Stimulated activated CD4-positive, alpha-beta T cell treated with anti-CD3 and anti-CD28 coated beads, Interleukin-2, amount 100 ng/mL, for 24 hours (primary cell): ENCODE results near the gene PPP1CA.
A peak's percentile ranks its signal among the peaks of the same experiment; 100 is the strongest.

Experiments
- DNase-seq, 2 donors: peaks; one replicate each; pipeline ENCODE4 v3.0.0-alpha.2; 2020

PPP1CA gene

DNA sequence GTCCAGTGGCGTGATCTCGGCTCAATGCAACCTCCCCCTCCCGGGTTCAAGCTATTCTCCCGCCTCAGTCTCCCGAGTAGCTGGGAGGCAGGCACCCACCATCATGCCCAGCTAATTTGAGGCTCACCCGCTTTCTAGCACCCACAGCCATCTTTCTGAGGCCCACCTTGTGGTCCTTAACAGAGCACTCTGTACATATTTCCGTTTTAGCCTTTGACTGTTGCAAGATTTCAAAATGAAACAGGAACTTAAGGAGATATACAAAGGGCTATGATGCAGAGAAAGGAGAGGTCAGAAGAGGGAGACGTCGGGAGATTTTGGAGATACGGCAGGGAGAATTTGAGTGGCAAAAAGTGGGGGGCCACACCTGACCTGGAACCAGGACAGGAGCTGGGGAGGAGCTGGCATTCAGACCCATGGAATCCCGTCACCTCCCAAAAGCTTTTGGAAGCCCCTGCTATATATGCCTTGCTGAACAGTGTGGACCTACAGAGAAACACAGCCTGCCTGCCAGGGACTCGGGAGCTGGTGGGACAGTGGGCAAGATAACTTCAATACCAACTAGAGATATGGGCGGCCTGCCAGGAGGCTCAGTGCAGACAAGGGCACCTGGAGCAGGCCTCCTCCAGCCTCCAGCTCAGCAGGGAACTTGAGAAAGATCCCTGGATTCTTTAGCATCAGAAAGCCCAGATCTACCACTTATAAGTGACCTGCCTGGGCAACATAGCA lies 20.2 kb downstream of the PPP1CA start:
- DNase-seq, result no peak

DNA sequence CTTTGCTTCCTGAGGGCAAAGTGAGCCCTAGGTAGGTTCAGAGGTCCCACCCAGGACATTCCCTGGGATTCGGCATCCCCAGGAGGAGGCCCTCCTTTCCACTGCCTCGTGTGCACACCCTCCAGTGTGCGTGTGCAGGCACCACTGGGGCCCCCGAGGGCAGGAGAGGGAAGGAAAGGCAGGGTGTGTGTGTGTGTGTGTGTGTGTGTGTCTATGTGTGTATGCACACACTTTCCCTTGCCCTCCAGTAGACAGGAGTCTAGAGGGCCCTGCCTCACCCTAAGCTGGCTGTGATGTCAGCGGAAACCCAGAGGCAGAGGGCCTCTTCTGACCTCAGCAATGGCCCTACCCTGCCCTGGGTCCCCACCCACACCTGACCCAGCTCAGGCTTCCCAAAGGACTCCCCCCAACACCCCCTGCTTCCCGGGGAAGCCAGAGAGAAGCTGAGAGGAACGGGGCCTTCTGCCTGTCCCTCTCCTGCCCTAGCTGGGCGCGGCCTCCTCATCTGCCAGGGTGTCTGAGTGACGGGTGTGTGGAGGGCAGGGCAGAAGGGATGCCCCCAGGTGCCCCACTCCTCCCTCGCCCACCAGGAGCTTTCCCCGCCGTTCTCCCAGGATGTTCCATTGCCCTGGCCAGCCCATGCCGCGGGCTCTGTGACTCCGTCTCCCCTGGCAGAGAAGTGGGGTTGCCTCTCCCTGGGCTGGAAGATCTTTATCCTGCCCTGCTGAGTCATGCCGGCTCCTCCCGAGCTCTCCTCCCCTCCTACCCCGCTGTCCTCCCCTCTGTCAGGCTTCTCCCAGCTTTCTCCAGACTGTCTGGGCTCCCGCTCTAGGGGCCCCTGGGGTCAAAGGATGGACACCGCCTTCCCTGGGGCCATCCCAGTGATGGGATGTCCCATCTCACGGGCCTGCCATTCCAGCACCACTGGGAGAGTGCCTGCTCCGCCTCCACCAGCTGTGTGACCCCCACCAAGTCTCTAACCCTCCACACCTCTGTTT lies 22.3 kb downstream of the PPP1CA start:
- no peak for DNase-seq

DNA sequence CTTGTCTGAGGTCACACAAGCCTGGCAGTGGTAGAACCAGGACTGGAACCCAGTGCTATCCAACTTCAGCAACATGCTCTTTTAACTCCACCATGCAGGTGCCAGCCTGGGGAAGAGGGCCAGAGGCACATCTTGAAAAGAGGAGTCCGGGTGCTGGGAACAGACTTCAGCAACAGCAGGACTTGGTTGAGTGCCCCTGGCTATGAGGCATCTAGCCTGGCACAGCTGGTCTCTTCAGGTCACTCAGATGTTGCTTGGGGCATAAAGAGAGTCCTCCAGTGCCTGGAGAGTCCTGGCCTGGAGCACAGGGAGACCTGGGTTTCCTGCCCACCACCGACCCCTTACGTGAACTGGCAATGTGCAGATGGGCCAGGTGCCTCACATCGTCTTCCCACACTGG lies 23.1 kb downstream of the PPP1CA start:
- DNase-seq, result no peak

DNA sequence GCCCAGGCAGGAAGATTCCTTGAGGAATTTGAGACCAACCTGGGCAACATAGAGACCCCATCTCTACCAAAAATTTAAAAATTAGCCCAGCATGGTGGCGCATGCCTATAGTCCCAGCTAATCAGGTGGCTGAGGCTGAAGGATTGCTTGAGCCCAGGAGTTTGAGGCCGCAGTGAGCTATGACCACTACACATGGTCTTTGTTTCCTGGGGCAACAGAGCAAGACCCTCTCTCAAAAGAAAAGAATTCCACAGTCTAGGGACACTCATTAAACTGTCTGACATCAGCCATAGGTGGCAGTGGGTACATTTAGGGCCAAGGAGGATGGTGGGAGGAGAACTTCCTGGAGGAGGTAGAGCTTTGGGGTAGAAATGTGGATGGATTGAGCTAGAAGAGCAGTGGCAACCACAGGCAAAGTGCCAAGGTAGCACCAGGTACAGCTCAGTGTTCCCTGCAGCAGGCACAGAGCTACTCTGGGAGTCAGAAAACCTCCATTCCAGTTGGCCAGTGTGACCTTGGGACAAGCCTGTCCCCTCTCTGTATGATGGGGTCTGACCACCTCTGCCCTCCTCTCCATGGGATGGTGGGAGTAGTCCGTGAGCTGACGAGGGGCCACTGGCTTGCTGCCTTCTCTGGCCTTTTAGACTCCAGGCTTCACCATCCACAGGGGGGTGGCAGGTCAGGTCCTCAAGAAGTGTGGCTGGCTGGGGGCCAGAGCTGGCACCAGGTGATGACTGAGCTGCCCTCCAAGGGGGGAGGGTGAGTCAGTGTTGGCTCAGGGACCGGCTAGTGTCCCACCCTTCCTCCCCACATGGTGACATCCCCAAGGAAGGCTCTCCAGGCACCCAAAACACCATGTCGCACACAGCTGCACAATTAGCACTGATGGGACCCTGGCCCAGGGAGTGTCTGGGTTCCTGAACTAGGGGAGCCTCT lies 24.5 kb downstream of the PPP1CA start:
- no peak for DNase-seq

DNA sequence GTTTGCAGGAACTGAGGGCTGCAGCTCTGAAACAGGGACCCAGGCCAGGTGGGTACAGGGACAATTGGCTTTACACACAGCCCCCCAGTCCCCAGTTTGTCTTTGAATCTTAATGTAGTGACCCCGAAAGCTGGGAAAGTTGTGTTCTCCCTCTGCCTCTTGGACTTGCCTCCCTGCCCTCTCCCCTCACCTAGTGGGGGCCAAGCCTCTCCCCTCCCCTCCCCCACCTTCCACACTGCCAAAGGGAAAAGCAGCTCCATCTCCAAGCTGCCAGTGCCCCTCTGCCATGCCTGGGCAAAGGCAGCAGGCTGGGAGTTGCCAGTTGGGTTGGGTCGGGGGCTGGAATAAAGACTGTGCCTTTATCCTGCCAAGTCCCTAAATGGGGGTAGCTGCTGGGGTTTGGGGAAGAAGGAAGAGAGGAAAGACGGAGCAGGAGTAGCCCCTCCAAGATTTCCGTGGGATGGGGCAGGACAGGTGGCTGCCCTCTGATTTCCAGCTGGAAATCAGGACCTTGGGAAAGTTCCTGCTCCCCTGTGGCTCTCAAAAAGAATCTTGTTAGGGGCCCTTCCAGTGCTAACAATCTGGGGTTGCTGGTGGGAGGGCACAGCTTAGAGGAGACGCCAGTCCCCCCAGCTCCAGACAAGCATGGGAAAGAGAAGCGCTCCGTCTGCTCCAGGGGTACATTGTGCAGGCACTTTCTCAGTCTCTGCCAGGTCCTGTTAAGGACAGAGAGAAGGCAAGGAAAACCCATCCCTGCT lies 25.4 kb downstream of the PPP1CA start:
- no peak for DNase-seq

DNA sequence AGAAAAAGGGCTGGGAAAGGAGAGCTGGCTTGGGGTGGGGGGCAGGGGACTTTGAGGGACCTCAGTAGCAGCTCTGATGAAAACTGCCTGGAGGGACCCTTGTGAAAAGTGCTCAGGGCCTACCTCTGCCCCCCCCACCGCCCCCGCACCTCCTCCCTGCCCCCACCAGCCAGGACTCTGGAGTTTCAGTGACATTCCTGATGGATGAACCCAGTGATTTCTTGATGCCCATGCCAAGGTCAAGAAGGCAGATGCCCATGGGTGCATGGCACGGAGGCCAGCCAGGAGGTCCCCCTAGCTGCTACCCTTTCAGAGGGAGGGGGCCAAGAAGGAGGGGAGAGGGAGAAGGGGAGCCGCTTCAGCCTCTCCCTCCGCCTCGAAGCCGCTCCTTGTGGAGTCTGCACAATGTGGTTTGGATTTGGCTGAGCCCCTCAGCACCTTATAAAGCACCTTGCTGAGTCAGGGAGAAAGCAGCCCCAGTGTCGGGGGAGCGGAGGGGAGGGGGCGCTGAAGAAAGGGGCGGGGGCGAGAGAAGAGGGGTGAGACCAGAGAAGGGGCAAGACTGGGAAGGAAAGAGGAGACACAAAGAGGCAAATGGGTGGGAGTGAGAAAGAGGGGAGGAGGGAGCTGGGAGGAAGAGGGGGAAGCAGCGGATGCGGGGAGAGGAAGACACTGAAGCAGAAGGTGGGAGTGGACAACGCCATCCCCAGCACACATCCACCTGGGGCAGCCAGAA lies 26.2 kb downstream of the PPP1CA start:
- DNase-seq, result no peak

DNA sequence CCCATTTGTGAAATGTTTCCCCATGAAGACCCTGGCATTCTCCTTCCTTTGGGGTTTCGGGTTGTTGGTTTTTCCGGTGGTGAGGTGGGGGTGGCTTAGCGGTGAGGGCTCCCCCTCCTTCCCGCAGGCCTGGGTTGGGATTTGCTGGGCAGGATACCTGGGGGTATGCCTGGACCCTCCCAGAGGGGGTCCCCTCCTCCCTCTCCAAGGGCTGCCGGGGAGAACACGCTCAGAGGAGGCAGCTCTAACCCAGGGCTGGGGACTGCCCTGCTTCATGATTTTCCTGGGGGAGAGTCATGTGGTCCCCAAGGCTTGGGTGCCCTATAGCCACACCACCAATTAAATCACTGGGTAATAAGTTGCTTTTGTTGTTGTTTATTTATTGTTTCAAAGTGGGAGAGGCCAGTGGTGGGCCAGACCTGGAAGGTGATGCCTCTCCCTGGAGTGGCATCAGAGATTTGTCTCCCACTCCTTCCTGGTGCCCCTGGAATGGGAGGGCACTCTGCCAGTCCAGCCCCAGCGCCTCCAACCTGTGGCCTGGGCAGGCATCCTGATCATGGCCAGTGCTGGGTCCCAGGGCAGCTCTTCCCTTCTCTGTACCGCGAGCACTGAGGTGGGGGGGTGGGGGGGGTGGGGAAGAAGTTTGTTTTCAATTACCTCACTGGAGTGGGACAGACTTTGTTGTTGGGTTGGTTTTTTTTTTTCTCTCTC lies 26.9 kb downstream of the PPP1CA start:
- no peak for DNase-seq

DNA sequence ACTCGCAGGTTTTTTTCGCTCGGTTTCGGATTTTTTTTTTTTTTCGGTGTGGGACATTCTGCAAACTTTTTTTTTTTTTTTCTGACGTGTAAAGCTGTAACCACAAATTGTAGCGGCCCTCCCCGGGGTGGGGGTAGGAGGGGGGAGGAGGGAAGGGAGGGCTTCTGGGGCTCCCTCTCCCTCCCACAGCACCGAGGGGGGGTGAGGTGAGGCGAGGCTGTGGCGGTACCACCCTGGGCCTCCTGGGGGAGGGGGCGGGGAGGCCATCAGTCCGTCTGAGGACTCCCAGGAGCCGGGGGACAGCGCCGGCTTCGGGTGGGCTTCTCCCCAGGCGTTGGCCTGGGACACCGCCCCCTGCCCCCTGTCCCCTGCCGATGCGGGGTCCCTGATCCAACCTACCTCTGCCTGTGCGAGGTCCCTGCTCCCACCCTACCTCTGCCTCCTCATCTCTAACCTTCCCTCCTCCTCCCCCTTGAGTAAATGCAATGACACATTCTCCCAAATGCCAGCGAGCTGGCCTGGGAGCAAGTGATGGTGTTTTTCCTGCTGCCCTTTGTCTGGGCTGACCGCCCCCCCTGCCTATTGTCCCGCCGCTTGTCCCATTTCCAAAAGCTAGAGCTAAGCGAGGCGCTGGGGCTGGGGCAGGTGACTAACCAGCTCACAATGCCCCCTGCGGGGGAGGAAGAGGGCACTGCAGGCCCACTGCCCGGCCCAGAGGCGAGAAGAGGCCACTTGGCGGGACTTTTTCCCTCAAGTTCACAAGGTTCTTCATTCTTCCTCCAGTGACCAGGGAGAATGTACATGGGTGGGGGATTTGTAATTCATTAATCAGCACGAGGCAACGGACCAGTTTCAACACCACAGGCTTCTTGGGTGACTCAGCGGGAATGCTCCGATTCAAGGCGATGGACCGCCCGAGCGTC lies 27.7 kb downstream of the PPP1CA start:
- peak; percentile 48 to 70 for DNase-seq

DNA sequence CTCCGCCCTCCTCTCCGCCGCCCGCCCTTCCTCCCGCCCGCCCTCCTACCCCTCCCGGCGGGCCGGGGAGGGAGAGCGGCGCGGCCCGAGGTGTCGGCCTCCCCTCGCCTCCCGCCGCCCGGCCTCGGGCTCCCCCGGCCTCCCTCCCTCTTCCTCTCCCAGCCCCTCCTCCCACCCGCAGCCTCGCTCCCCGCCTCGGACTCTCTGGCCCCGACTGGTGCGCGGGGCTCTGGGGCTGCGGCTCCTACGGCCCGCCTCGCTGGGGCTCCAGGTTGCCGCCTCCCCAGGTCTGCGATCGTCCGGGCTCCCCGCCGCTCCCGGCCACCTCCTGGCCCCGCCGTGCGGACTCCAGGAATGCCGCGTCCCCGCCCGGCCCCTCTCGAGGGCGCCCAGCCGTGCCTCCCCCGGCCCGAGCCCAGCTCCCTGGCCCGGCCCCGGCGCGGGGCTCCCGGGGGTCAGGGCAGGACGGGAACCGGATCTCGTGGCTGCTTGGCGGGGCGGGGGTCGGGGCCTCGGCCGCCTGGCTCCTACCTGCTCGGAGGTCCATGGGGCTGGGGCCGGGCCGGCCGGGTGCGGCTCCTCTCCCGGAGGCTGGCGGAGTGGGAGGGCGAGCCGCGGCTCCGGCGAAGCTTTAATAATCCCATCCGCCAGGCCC lies 28.5 kb downstream of the PPP1CA start, which contains the start of gene CLCF1:
TSS of gene CLCF1 (minus strand) at position 606 of the 655 bp plus-strand sequence. CDS start at position 547, 59 bp downstream.
- peak in 1 of 2 donors; percentile 46 for DNase-seq

DNA sequence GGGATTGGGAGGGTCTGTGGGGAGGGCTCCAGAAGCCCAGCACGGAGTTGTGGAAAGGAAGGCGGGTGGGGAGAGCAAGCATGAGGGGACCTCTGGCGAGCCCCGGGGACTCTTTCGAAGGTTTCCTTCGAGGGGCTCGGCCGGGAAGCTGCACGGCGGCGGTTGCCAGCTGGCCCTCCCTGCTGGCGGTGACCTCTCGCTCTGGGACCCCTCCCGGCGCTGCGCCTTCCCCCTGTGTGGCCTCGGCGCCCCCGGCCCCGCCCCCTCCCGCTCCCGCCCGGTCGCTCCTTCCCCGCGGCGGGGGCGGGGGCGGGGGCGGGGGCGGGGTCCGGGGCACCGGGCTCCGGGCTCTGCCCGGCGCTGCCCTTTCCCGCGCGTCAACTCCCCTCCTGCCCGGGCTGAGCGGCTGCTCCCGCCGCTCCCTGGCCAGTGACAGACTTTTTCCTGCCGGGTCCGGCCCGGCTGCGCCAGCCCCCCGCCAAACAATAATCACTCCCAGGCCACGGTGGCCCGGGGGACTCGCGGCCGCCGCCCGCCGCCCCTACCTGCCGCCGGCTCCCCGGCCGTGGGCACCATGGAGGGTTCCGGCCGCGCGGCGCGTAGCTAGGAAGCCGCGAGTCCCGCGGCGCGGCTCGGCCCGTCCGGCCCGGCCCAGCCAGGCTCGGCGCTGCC lies 29.2 kb downstream of the PPP1CA start:
- no peak for DNase-seq

DNA sequence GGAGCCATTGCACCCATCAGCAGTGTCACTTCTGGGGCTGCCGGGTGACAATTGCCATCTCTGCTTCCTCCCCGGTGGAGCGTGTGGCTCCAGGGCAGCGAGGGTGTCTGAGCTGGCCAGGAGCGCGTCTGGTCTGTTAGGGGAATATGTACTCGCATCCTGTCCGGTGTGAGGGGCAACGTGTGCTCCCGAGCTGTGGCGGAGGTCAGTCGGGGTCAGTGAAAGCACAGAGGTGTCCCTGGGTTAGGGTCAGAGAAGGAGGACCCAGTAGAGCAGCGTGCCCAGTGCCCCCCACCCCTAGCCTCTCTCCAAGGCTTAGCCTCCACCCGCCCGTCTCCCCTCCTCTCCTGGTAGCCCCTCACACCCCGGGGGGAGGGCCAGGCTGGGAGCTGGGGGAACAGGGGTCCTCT lies 29.7 kb downstream of the PPP1CA start:
- DNase-seq, result no peak

DNA sequence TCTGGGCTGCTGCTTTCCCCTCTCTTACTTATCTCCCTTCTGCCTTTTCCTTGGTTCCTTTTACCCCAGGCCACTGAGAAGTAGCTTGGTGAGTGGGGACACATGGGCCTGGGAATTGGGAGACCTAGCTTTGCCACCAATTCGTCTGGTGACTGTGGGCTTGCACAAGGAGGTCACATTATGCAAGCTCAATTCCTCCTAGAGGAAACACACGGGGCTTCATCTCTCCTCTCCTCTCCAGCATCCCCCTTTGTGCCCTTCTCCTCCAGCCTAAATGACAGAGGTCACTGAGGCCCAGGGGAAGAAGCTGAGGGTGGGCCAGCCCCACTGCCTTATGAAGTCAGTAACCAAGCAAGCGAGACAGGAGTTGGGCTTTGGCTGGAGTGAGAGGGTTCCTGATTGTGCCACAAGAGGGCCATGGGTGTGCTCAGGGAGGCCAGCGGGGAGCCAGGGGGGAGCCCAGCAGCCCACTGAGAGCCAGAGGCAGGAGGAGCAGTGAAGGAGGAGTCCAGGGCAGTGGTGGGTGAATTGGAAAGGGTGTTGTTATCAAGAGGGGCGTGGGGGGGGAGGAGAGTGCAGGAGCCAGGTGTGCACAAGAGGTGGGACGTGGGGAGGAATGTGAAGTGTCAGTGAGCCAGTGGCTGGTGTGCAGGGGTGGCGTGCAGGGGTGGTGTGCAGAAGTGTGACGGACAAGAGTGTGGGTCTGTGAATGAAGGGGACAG lies 30.3 kb downstream of the PPP1CA start:
- DNase-seq, result no peak

DNA sequence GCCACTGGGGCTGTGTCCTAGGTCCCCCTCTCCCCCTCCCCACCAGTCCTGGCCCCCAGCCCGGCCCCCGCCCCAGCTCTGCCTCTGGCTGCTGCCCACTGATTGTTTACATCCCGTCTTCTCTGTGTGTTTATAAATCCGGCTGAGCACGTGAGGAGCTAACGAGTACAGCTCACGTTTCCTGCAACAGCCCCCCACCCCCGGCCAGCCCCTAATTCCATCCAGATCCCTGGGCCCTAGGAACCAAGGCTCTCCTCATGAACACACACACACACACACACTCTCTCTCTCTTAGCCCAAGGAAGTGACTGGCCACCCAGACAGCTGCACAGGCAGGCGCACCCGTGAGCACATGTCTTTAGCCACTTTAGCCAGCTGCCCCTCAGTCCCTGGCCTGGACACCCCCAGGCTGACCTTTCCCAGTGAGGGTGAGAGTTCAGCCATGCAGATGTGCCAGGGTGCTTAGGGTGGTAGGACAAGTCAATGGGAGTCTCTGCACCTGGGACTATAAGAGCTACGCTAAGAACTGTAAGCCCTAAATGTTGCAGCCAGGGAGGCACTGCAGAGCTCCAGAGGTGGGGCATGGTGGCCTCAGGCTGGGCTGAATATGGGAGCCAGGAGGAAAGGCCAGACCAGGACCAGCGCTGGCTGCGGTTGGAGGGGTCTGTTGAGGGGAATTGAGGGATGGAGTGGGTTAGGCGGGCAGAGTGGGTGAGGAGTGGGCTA lies 31.1 kb downstream of the PPP1CA start:
- DNase-seq, result no peak

DNA sequence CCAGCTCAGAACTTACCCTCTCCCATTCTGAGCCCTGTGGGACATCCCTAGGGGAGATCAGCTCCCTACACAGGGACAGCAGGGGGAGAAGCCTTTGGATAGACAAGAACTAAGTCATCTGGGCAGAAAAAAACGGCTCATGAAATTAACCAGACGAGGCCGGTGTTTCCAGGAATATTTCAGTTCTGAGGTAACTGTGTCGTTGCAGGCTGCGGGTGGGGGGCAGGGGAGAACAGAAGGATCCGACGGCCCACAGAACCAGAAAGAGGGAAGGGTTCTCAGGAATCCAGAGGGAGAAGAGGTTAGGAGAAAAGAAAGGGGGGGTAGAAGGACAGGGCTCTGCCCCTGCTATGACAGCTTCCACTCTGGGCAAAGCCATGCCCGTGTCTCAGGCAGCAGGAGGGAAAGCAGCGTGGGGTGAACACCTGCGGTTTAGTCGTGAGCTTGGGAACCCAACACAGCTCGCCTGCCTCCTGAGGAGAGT lies 31.8 kb downstream of the PPP1CA start:
- DNase-seq, result no peak

DNA sequence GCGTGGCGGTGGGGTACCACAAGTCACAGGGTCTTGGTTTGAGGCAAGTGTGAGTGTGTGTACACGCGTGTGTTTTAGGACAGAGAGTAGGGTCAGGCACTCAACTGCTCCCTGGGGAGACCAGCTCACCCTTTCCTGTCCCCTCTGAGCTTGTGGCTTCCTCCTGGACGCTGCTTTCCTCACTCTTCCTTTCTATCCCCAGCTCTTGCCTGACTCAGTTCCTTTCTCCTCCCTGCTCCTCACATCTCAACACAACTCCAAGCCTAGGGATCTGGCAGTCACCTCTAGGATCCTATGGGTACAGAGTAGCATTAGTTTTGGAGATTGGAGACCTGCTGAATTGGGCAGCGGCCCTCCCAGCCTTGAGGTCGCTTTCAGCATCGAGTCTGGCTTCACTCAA lies 32.4 kb downstream of the PPP1CA start:
- no peak for DNase-seq

DNA sequence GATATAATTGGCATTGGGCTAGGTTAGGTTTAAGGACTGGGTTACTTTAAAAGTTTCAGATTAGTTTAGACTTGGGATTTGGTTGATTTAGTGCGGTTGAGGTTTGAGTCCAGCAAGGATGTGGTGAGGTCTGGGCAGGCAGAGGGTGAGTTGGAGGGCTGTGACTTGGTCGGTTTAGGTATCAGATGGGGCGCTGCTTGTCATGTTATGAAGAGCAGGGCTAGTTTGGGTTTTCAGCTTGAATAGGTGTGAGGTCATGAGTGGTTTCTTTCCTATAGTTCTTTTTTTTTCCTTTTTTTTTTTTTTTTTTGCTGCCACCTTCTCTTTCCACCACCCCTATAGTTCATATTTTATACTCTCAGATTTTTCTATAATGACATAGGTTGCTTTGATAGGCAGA lies 33.0 kb downstream of the PPP1CA start:
- no peak for DNase-seq
